Naive thymus-derived CD4-positive, alpha-beta T cell (primary cell): ENCODE data around the gene GEMIN7. TPM values are rescaled to one million over a fixed set of nuclear protein-coding genes. Genes with fewer than 3 reads are reported as not detected.
A peak's percentile ranks its signal among the peaks of the same experiment; 100 is the strongest.
"Not testable (repeated sequence)": the region's sequence is repeated elsewhere in the genome, so short reads cannot be mapped to it uniquely, and the experiment has no call there.

Experiments used
- ATAC-seq: fragments of 150-1000 bp; cut with Tn5 transposase; 2 replicates; pipeline ENCODE4 v1.10.0; 2021; ENCODE audit warnings: mild to moderate bottlenecking, moderate library complexity
- CTCF ChIA-PET: fragments of 350-600 bp; sonication (Branson Sonifier 250); formaldehyde crosslinking; loops from one replicate; lab custom pipeline; 2021; ENCODE audit warnings: antibody characterized with exemption; lab: Charles Lee
- POLR2A ChIA-PET: fragments of 350-600 bp; sonication (Branson Sonifier 250); formaldehyde crosslinking; loops from one replicate; lab custom pipeline; 2021; ENCODE audit warnings: antibody characterized with exemption, inconsistent platforms; lab: Charles Lee
- DNase-seq, 9 donors: peaks; one replicate each; pipeline versions ENCODE4 v3.0.0 to v3.0.0-alpha.2; 2020 to 2022; ENCODE audit warnings: mixed read lengths in 1 of 9
- H3K27ac ChIP-seq: one replicate; pipeline ENCODE4 v1.7.0; 2013; ENCODE audit warnings: mild to moderate bottlenecking, low read depth, low read length, moderate library complexity
- H3K27me3 ChIP-seq, 2 donors: one replicate each; pipeline ENCODE4 v1.7.0; 2013; ENCODE audit warnings: low read length in 2 of 2, mild to moderate bottlenecking in 2 of 2, moderate library complexity in 2 of 2; ENCODE audit not compliant: control insufficient read depth in 2 of 2, insufficient read depth in 2 of 2
- H3K36me3 ChIP-seq, 3 experiments: 1 replicate in 2 of 3; 2 replicates in 1 of 3; pipeline ENCODE4 v1.7.0; 2013; ENCODE audit warnings: low read length in 3 of 3, mild to moderate bottlenecking in 3 of 3, moderate library complexity in 1 of 3; ENCODE audit not compliant: insufficient read depth in 3 of 3, control insufficient read depth in 2 of 3
- H3K4me1 ChIP-seq, 2 donors: one replicate each; pipeline ENCODE4 v1.7.0; 2013; ENCODE audit warnings: low read length in 2 of 2, mild to moderate bottlenecking in 2 of 2, moderate library complexity in 1 of 2; ENCODE audit not compliant: control insufficient read depth in 2 of 2, insufficient read depth in 2 of 2
- H3K4me3 ChIP-seq: 2 replicates; pipeline ENCODE4 v1.7.0; 2013; ENCODE audit warnings: mild to moderate bottlenecking, low read length
- H3K9me3 ChIP-seq, 3 experiments: 1 replicate in 2 of 3; 2 replicates in 1 of 3; pipeline ENCODE4 v1.7.0; 2013; ENCODE audit warnings: low read length in 3 of 3; ENCODE audit not compliant: control insufficient read depth in 2 of 3
- H3K27ac Mint-ChIP-seq, 9 donors: one replicate each; pipeline ENCODE4 v1.8.0; 2020 to 2022; ENCODE audit warnings: mixed read lengths in 9 of 9, mild to moderate bottlenecking in 8 of 9, moderate library complexity in 5 of 9, inconsistent platforms in 2 of 9
- H3K27me3 Mint-ChIP-seq, 5 donors: one replicate each; pipeline ENCODE4 v1.8.0; 2021 to 2022; ENCODE audit warnings: mixed read lengths in 5 of 5, mild to moderate bottlenecking in 1 of 5
- H3K36me3 Mint-ChIP-seq, 5 donors: one replicate each; pipeline ENCODE4 v1.8.0; 2020 to 2022; ENCODE audit warnings: mixed read lengths in 5 of 5, mild to moderate bottlenecking in 3 of 5, inconsistent platforms in 1 of 5
- H3K4me1 Mint-ChIP-seq, 7 donors: one replicate each; pipeline ENCODE4 v1.8.0; 2020 to 2022; ENCODE audit warnings: mixed read lengths in 7 of 7, mild to moderate bottlenecking in 3 of 7, inconsistent platforms in 1 of 7
- H3K4me3 Mint-ChIP-seq, 10 donors: one replicate each; pipeline ENCODE4 v1.8.0; 2020 to 2022; ENCODE audit warnings: mild to moderate bottlenecking in 10 of 10, mixed read lengths in 10 of 10, moderate library complexity in 6 of 10, inconsistent platforms in 2 of 10
- H3K9me3 Mint-ChIP-seq, 11 donors: one replicate each; pipeline ENCODE4 v1.8.0; 2020 to 2022; ENCODE audit warnings: mixed read lengths in 11 of 11, mild to moderate bottlenecking in 4 of 11, inconsistent platforms in 1 of 11, moderate library complexity in 1 of 11
- intact Hi-C, 2 donors: fragments of 100-400 bp; cut with micrococcal nuclease; formaldehyde crosslinking; loops; one replicate each; pipeline ENCODE4 v1.15.1; 2023
- polyA plus RNA-seq, 2 donors: library from polyadenylated mRNA; unstranded; fragments of 300-500 nt; fragmentation: Illumina TruSeq; gene quantifications; one replicate each; pipeline ENCODE4 v1.2.3, GENCODE V29; 2021
- total RNA-seq, 6 experiments: library from RNA in 5 of 6; stranded (reverse) in 5 of 6; gene quantifications; 1 replicate in 5 of 6; 2 replicates in 1 of 6; pipeline ENCODE4 v1.2.3 and lab custom pipeline; 2021 to 2026

GEMIN7 gene
- total and polyA plus RNA-seq, 7 experiments from 2014 or later = 4.9 to 65.5 (median 18.7) TPM

- no peaks in the 10 kb centered on the region for H3K9me3 Mint-ChIP-seq
- intact Hi-C loops = loop anchor here in 1 of 2 donors (1.0 kb wide), 1 partner anchor 15 kb away; no protein-coding TSS in a partner anchor
- DNase-seq (no peak), ATAC-seq (no peak)
- peaks cover 30 to 88% (median 63%) of the 10 kb centered on the region in 7 donors for H3K4me1 Mint-ChIP-seq
- H3K27ac ChIP-seq = peak overlapping the region; percentile 31
- peak overlapping the region in 9 of 10 donors; percentile 9 to 85 (median 76) for H3K4me3 Mint-ChIP-seq
- no peaks in the 10 kb centered on the region for H3K27me3 Mint-ChIP-seq
- no peaks in the 10 kb centered on the region for H3K36me3 ChIP-seq
- peaks cover 0 to 3% (median 0%) of the 10 kb centered on the region in 5 donors for H3K36me3 Mint-ChIP-seq
- ChIA-PET CTCF (interaction anchor here (1.2 to 1.5 kb wide), 2 partner anchors 9 to 69 kb away, joined by 3 to 6 read pairs; no protein-coding TSS in a partner anchor), POLR2A (interaction anchor here (0.7 to 1.1 kb wide), 2 partner anchors 15 to 27 kb away, joined by 3 read pairs; no protein-coding TSS in a partner anchor)
- H3K27ac Mint-ChIP-seq = peak overlapping the region in 7 of 9 donors; percentile 38 to 88 (median 68)
- peaks cover 9 to 42% of the 10 kb centered on the region in 2 donors for H3K4me1 ChIP-seq
- H3K4me3 ChIP-seq = no peak overlapping the region
- no peaks in the 10 kb centered on the region for H3K9me3 ChIP-seq
- no peaks in the 10 kb centered on the region for H3K27me3 ChIP-seq
Measured at GRCh38 chr19:45118106-45118505, 39.0 kb downstream of the GEMIN7 start.

GRCh38 chr19:45118591-45119355 lies 39.7 kb downstream of the GEMIN7 start:
- H3K9me3 ChIP-seq, H3K36me3 ChIP-seq, DNase-seq, H3K36me3 Mint-ChIP-seq, H3K27me3 ChIP-seq, H3K9me3 Mint-ChIP-seq, H3K4me3 ChIP-seq, ATAC-seq, H3K27me3 Mint-ChIP-seq: not testable (repeated sequence)
- Mint-ChIP-seq H3K27ac (peak overlapping the region in 8 of 9 donors; percentile 56 to 88 (median 70)), H3K4me1 (peaks cover 30 to 87% (median 66%) of the 10 kb centered on the region in 7 donors), H3K4me3 (peak overlapping the region; percentile 37 to 85 (median 78))
- CTCF ChIA-PET = interaction anchor here (0.7 to 1.5 kb wide), 4 partner anchors 8 to 75 kb away, joined by 3 to 6 read pairs (median 4); no protein-coding TSS in a partner anchor
- POLR2A ChIA-PET = interaction anchor here (0.7 to 0.9 kb wide), 2 partner anchors 15 to 16 kb away, joined by 3 read pairs; no protein-coding TSS in a partner anchor
- intact Hi-C loops = loop anchor here in 1 of 2 donors (1.0 kb wide), 1 partner anchor 15 kb away; no protein-coding TSS in a partner anchor
- Histone ChIP-seq H3K27ac (peak overlapping the region; percentile 31), H3K4me1 (peaks cover 9 to 42% of the 10 kb centered on the region in 2 donors)

DNA sequence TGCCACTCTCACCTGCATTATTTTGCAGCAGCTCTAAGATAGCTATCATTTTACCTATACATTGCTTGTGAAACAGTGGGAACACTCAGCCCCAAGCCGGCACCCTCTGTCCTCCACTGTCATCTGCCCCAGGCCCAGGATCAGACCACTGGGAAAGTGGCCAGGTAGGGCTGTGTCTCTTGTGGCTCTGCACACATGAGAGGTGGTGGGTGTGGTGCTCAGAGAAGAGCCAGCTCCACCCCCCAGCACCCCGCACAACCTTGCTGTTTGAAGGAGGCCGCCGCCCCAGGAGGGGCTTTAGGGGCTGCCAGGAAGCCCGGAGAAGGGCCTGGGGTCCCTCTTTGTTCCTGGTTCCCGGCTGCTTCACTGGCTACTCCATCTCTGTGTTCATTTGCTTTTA lies 40.5 kb downstream of the GEMIN7 start:
- peaks cover 0 to 3% (median 0%) of the 10 kb centered on the region in 5 donors for H3K36me3 Mint-ChIP-seq
- Histone ChIP-seq H3K27ac (no peak overlapping the region), H3K4me3 (no peak overlapping the region), H3K9me3 (no peaks in the 10 kb centered on the region), H3K4me1 (peaks cover 9 to 42% of the 10 kb centered on the region in 2 donors), H3K27me3 (no peaks in the 10 kb centered on the region), H3K36me3 (no peaks in the 10 kb centered on the region)
- no peaks in the 10 kb centered on the region for H3K9me3 Mint-ChIP-seq
- H3K27ac Mint-ChIP-seq = peak overlapping the region in 3 of 9 donors; percentile 65 to 77 (median 68)
- intact Hi-C loops = no loop called here
- H3K27me3 Mint-ChIP-seq = no peaks in the 10 kb centered on the region
- ATAC-seq = no peak
- ChIA-PET POLR2A (interaction anchor here (0.9 kb wide), 1 partner anchor 16 kb away, joined by 3 read pairs; no protein-coding TSS in a partner anchor), CTCF (interaction anchor here (0.7 kb wide), 1 partner anchor 75 kb away, joined by 3 read pairs; no protein-coding TSS in a partner anchor)
- peak overlapping the region in 7 of 10 donors; percentile 21 to 85 (median 79) for H3K4me3 Mint-ChIP-seq
- no peak for DNase-seq
- peaks cover 30 to 86% (median 72%) of the 10 kb centered on the region in 7 donors for H3K4me1 Mint-ChIP-seq

DNA sequence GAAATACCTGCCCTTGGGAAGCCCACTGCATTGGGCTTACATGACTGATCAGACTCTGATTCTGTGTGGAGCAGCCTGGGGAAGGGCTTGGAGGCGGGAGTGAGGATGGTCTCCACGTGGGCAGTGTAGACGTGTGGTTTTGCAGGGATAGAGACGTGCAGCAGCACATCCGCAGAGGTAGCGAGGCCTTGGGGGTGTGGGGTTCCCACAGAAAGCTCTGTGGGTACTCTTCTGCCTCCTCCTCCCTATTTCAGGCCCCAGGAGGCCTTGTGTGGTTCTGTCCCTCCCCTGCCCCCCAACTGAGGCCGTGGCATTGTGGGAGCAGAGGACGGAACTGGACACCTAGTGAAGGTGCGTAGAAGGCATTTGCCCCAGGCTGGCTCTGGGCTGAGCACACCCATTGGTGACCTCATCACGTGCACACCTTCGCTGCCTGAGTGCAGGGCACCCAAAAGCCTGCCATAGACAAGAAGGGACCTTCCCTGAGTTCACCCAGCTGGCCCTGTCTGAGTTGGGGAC lies 42.8 kb downstream of the GEMIN7 start:
- no peak for ATAC-seq
- Mint-ChIP-seq H3K9me3 (no peaks in the 10 kb centered on the region), H3K27ac (peak overlapping the region in 6 of 9 donors; percentile 5 to 78 (median 42)), H3K36me3 (no peaks in the 10 kb centered on the region), H3K4me3 (peak overlapping the region in 1 of 10 donors; percentile 17), H3K4me1 (peaks cover 18 to 79% (median 52%) of the 10 kb centered on the region in 7 donors), H3K27me3 (no peaks in the 10 kb centered on the region)
- DNase-seq = no peak
- Histone ChIP-seq H3K4me3 (no peak overlapping the region), H3K27ac (no peak overlapping the region), H3K36me3 (no peaks in the 10 kb centered on the region), H3K27me3 (no peaks in the 10 kb centered on the region), H3K9me3 (no peaks in the 10 kb centered on the region), H3K4me1 (peaks cover 10 to 34% of the 10 kb centered on the region in 2 donors)
- POLR2A ChIA-PET = no interaction called here
- CTCF ChIA-PET = no interaction called here
- intact Hi-C loops = no loop called here

GRCh38 chr19:45122832-45123231 lies 43.8 kb downstream of the GEMIN7 start:
- Histone ChIP-seq H3K36me3 (no peaks in the 10 kb centered on the region), H3K27me3 (no peaks in the 10 kb centered on the region), H3K4me1 (peaks cover 4 to 25% of the 10 kb centered on the region in 2 donors), H3K9me3 (no peaks in the 10 kb centered on the region), H3K27ac (no peak overlapping the region), H3K4me3 (no peak overlapping the region)
- Mint-ChIP-seq H3K27ac (peak overlapping the region in 1 of 9 donors; percentile 5), H3K4me1 (peaks cover 16 to 70% (median 45%) of the 10 kb centered on the region in 7 donors), H3K4me3 (no peak overlapping the region), H3K27me3 (no peaks in the 10 kb centered on the region), H3K36me3 (no peaks in the 10 kb centered on the region), H3K9me3 (no peaks in the 10 kb centered on the region)
- ATAC-seq (no peak), DNase-seq (no peak)
- ChIA-PET CTCF (no interaction called here), POLR2A (no interaction called here)
- intact Hi-C loops = no loop called here

- Histone ChIP-seq H3K9me3 (no peaks in the 10 kb centered on the region), H3K27me3 (no peaks in the 10 kb centered on the region), H3K4me3 (no peak overlapping the region), H3K4me1 (peaks cover 4 to 19% of the 10 kb centered on the region in 2 donors), H3K27ac (no peak overlapping the region), H3K36me3 (no peaks in the 10 kb centered on the region)
- peak overlapping the region in 3 of 9 donors; percentile 65 to 90 (median 71) for H3K27ac Mint-ChIP-seq
- CTCF ChIA-PET = no interaction called here
- DNase-seq (no peak), ATAC-seq (no peak)
- intact Hi-C loops = no loop called here
- H3K9me3 Mint-ChIP-seq = no peaks in the 10 kb centered on the region
- no peaks in the 10 kb centered on the region for H3K27me3 Mint-ChIP-seq
- H3K4me3 Mint-ChIP-seq = no peak overlapping the region
- peaks cover 15 to 63% (median 43%) of the 10 kb centered on the region in 7 donors for H3K4me1 Mint-ChIP-seq
- H3K36me3 Mint-ChIP-seq = no peaks in the 10 kb centered on the region
- POLR2A ChIA-PET = no interaction called here
Measured at GRCh38 chr19:45123440-45123850, 44.4 kb downstream of the GEMIN7 start.
